ENCODE data around the gene S100A1. TPM values are rescaled to one million over a fixed set of nuclear protein-coding genes. Genes with fewer than 3 reads are reported as not detected.

S100A1 gene
- total and polyA plus RNA-seq, 2 of the 8 experiments (the other 6 are each of a cell fraction or from before 2014, with no cell fraction given), result 2.0 TPM; not detected in 1

DNA sequence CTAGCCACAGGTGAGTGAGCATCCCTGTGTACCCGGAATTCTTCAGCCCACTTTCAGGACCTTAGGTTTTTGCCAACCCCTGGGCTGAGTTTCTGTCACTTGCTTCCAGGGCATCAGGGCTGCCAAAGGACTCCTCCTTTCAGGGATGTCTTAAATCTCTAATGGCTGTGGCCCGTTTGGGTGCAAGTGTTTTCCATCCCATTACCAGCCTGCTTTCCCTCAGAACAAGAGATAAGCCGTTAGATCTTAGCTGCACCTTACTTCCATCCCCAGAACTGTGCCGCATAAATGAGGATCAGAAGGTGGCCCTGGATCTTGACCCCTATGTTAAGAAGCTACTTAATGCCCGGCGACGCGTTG, 30.9 kb downstream of the S100A1 start:
- Histone ChIP-seq H3K4ac (replicated peaks; ENCODE audit: insufficient read length, low read depth, low read length) (no peak overlapping the region), H3K56ac (replicated peaks; ENCODE audit: insufficient read length, low read depth, low read length) (no peak overlapping the region), H2BK12ac (ENCODE audit: low read depth, low read length) (no peak overlapping the region), H2BK20ac (ENCODE audit: low read length) (no peak overlapping the region), H3K79me1 (ENCODE audit: low read depth, low read length) (peaks cover 5% of the 10 kb centered on the region; the same call in 1 of the 2 replicates), H2BK15ac (ENCODE audit: low read length) (no peak overlapping the region), H3K9me3 (ENCODE audit: insufficient read depth in 2 of 2, low read depth in 1 of 2, low read length in 1 of 2) (no peaks in the 10 kb centered on the region), H2AFZ (ENCODE audit: low read length) (no peak overlapping the region), H2BK120ac (replicated peaks; ENCODE audit: low read depth, low read length) (no peak overlapping the region), H3K4me2 (ENCODE audit: insufficient read depth in 1 of 2, low read depth in 2 of 2, low read length in 2 of 2) (peak overlapping the region; percentile 69 to 91), H3K27ac (ENCODE audit: low read depth, low read length) (no peak overlapping the region), H3K4me3 (ENCODE audit: extremely low read depth in 1 of 4, insufficient read depth in 2 of 4, low read depth in 3 of 4, low read length in 4 of 4) (peak overlapping the region; percentile 71 to 98 (median 90)), H3K14ac (ENCODE audit: insufficient read length) (no peak overlapping the region), H3K23ac (ENCODE audit: insufficient read length) (no peak overlapping the region), H4K91ac (replicated peaks; ENCODE audit: insufficient read length, low read length) (no peak overlapping the region), H3K4me1 (replicated peaks in 1 of 4; ENCODE audit: control insufficient read depth in 3 of 4, insufficient read depth in 4 of 4, low read length in 3 of 4) (peaks cover 0 to 4% (median 2%) of the 10 kb centered on the region in 4 experiments; a peak in 2 of 7 replicates), H3K79me2 (ENCODE audit: control insufficient read depth in 1 of 2, insufficient read depth in 2 of 2, low read length in 2 of 2) (peaks cover 0 to 11% of the 10 kb centered on the region in 2 experiments; a peak in 2 of 4 replicates), H3K18ac (ENCODE audit: extremely low read depth, low read length) (no peak overlapping the region), H3K9ac (replicated peaks in 1 of 4; ENCODE audit: extremely low read depth in 1 of 4, low read depth in 3 of 4, low read length in 3 of 4) (peak overlapping the region; percentile 82 to 88 (median 84); a peak in 5 of 7 replicates), H2BK5ac (ENCODE audit: low read depth, low read length) (no peak overlapping the region), H3K27me3 (replicated peaks in 1 of 4; ENCODE audit: control insufficient read depth in 3 of 4, extremely low read depth in 1 of 4, insufficient read depth in 3 of 4, low read length in 3 of 4) (no peaks in the 10 kb centered on the region), H2AK5ac (ENCODE audit: low read depth, low read length) (no peak overlapping the region), H4K8ac (ENCODE audit: extremely low read depth, insufficient read depth, low read length) (no peak overlapping the region; the same call in 1 of the 2 replicates), H3K23me2 (ENCODE audit: low read depth, low read length) (no peaks in the 10 kb centered on the region), H3K36me3 (ENCODE audit: control insufficient read depth in 2 of 4, insufficient read depth in 4 of 4, low read length in 3 of 4) (peaks cover 23 to 38% (median 32%) of the 10 kb centered on the region in 4 experiments), H4K5ac (ENCODE audit: insufficient read length, low read depth, low read length) (no peak overlapping the region), H4K20me1 (replicated peaks in 1 of 2; ENCODE audit: control insufficient read depth in 1 of 2, insufficient read depth in 2 of 2, low read length in 2 of 2) (peaks cover 0 to 8% of the 10 kb centered on the region in 2 experiments)
- POLR2A ChIA-PET (ENCODE audit: partially characterized antibody), result interaction anchor here (0.6 to 19.8 kb wide), 13 partner anchors 11 to 1856 kb away, joined by 3 to 343 read pairs (median 3); partner anchors contain the start of genes CHTOP, CREB3L4, ILF2 and RPS27
- CTCF ChIA-PET (ENCODE audit: partially characterized antibody), result interaction anchor here (0.6 to 1.7 kb wide), 8 partner anchors 9 to 304 kb away, joined by 3 to 6 read pairs (median 4); partner anchors contain the start of gene S100A13
- DNase-seq (ENCODE audit: low read depth in 1 of 2, low spot score in 2 of 2) (no peak), FAIRE-seq (no peak)
- TF ChIP-seq HDAC6 (IDR thresholded peaks at IDR 0.05; ENCODE audit: low read depth, low read length), result no peak
- TF ChIP-seq, protein P1, sequence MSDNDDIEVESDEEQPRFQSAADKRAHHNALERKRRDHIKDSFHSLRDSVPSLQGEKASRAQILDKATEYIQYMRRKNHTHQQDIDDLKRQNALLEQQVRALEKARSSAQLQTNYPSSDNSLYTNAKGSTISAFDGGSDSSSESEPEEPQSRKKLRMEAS (IDR thresholded peaks at IDR 0.05), result no peak
- TF ChIP-seq, protein P2, sequence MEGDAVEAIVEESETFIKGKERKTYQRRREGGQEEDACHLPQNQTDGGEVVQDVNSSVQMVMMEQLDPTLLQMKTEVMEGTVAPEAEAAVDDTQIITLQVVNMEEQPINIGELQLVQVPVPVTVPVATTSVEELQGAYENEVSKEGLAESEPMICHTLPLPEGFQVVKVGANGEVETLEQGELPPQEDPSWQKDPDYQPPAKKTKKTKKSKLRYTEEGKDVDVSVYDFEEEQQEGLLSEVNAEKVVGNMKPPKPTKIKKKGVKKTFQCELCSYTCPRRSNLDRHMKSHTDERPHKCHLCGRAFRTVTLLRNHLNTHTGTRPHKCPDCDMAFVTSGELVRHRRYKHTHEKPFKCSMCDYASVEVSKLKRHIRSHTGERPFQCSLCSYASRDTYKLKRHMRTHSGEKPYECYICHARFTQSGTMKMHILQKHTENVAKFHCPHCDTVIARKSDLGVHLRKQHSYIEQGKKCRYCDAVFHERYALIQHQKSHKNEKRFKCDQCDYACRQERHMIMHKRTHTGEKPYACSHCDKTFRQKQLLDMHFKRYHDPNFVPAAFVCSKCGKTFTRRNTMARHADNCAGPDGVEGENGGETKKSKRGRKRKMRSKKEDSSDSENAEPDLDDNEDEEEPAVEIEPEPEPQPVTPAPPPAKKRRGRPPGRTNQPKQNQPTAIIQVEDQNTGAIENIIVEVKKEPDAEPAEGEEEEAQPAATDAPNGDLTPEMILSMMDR (IDR thresholded peaks at IDR 0.05; ENCODE audit: control extremely low read depth in 1 of 3, insufficient read depth in 1 of 3, low read depth in 1 of 3, low read length in 3 of 3), result no peak
- TF ChIP-seq CHD2 (IDR thresholded peaks at IDR 0.05; ENCODE audit: low read length), result no peak
- TF ChIP-seq NRF1 (IDR thresholded peaks at IDR 0.05; ENCODE audit: low read depth, low read length), result no peak
- no peak for TF ChIP-seq ZNF274 (IDR thresholded peaks at IDR 0.05; ENCODE audit: borderline replicate concordance, extremely low read depth, low read length)
- WGBS, 2 experiments (ENCODE audit: extremely low coverage in 1 of 2, insufficient coverage in 1 of 2, insufficient read length in 1 of 2, insufficient replicate concordance in 2 of 2, low coverage in 1 of 2, low lambda C conversion rate in 2 of 2, missing lambda C conversion rate in 1 of 2), result 70% methylated on average over 8 of the region's 8 CpGs; no CpG with 5 or more reads in 1 of the 2 experiments

Measured in H1 (cell line).